ENCODE data around the gene GLRX3. TPM values are rescaled to one million over a fixed set of nuclear protein-coding genes. Genes with fewer than 3 reads are reported as not detected.

Gene GLRX3
- total and polyA plus RNA-seq, 2 of the 13 experiments (the other 11 are each of a cell fraction or from before 2014, with no cell fraction given) = 91.4 to 135 TPM

- CTCF ChIA-PET (ENCODE audit: low intra/inter-chr PET ratio, low total read pairs) = no interaction called here
- TF ChIP-seq HCFC1 (IDR thresholded peaks at IDR 0.05; ENCODE audit: low read depth, low read length) = no peak
- POLR2A ChIA-PET = no interaction called here
- H3K27ac ChIP-seq (ENCODE audit: extremely low read length, insufficient read depth, low read length) = no peak overlapping the region
- no peaks in the 10 kb centered on the region for H3K79me2 ChIP-seq (ENCODE audit: insufficient read depth, low read length)
- WGBS (ENCODE audit: low lambda C conversion rate) = 59% methylated on average over 8 of the region's 8 CpGs
- in situ Hi-C loops (cut with HindIII; ENCODE audit: extremely low pct_ligation_motif_present, low pct_unique_long_range_greater_than_20kb) (no loop called here), intact Hi-C loops (cut with micrococcal nuclease; ENCODE audit: unreplicated experiment) (no loop called here)
- no peaks in the 10 kb centered on the region for H3K36me3 ChIP-seq (replicated peaks in 1 of 2; ENCODE audit: control insufficient read depth in 1 of 2, insufficient read depth in 2 of 2, low read length in 2 of 2)
- BruUV-seq (replicated peaks) = no TSS peak
- H3K9me3 ChIP-seq (ENCODE audit: low read length) = no peaks in the 10 kb centered on the region
- H3K27me3 ChIP-seq (ENCODE audit: control insufficient read depth in 1 of 2, insufficient read depth in 2 of 2, low read length in 2 of 2) = peaks cover 0 to 3% of the 10 kb centered on the region in 2 experiments; a peak in 3 of 5 replicates
- DNase-seq (ENCODE audit: low spot score) (no peak), FAIRE-seq (no peak), ATAC-seq (no peak)
- no peak overlapping the region for H2AFZ ChIP-seq (ENCODE audit: low read length)
- no peak overlapping the region for H3K4me2 ChIP-seq (ENCODE audit: low read depth, low read length)
- H4K20me1 ChIP-seq (ENCODE audit: insufficient read depth, low read length) = no peaks in the 10 kb centered on the region
- no peaks in the 10 kb centered on the region for H3K4me1 ChIP-seq (ENCODE audit: insufficient read depth, low read length)
- H3K4me3 ChIP-seq (replicated peaks in 1 of 3; ENCODE audit: insufficient read depth in 1 of 3, low read depth in 2 of 3, low read length in 3 of 3) = no peak overlapping the region
- no peak overlapping the region for H3K9ac ChIP-seq (ENCODE audit: insufficient read depth, low read depth, low read length)
Observed at GRCh38 chr10:130215931-130216231, 79.7 kb downstream of the GLRX3 start.

GRCh38 chr10:130218181-130218641 lies 82.0 kb downstream of the GLRX3 start:
- CTCF ChIA-PET (ENCODE audit: low intra/inter-chr PET ratio, low total read pairs) = no interaction called here
- Histone ChIP-seq H3K79me2 (ENCODE audit: insufficient read depth, low read length) (no peaks in the 10 kb centered on the region), H3K27ac (ENCODE audit: extremely low read length, insufficient read depth, low read length) (no peak overlapping the region), H2AFZ (ENCODE audit: low read length) (no peak overlapping the region), H3K4me3 (replicated peaks in 1 of 3; ENCODE audit: insufficient read depth in 1 of 3, low read depth in 2 of 3, low read length in 3 of 3) (no peak overlapping the region), H3K27me3 (ENCODE audit: control insufficient read depth in 1 of 2, insufficient read depth in 2 of 2, low read length in 2 of 2) (peaks cover 0 to 3% of the 10 kb centered on the region in 2 experiments; a peak in 2 of 5 replicates), H3K4me2 (ENCODE audit: low read depth, low read length) (no peak overlapping the region), H3K9ac (ENCODE audit: insufficient read depth, low read depth, low read length) (no peak overlapping the region), H3K36me3 (replicated peaks in 1 of 2; ENCODE audit: control insufficient read depth in 1 of 2, insufficient read depth in 2 of 2, low read length in 2 of 2) (no peaks in the 10 kb centered on the region), H3K9me3 (ENCODE audit: low read length) (no peaks in the 10 kb centered on the region), H3K4me1 (ENCODE audit: insufficient read depth, low read length) (no peaks in the 10 kb centered on the region), H4K20me1 (ENCODE audit: insufficient read depth, low read length) (no peaks in the 10 kb centered on the region)
- intact Hi-C loops (cut with micrococcal nuclease; ENCODE audit: unreplicated experiment) (no loop called here), in situ Hi-C loops (cut with HindIII; ENCODE audit: extremely low pct_ligation_motif_present, low pct_unique_long_range_greater_than_20kb) (no loop called here)
- TF ChIP-seq PHF5A (CRISPR knock-in tag; IDR thresholded peaks at IDR 0.05; ENCODE audit: low read depth, unreplicated experiment) (no peak), KDM4B (CRISPR knock-in tag; IDR thresholded peaks at IDR 0.05) (no peak), NONO (IDR thresholded peaks at IDR 0.05) (no peak), NONO (CRISPR knock-in tag; conservative IDR thresholded peaks at IDR 0.05) (no peak), PAWR (CRISPR knock-in tag; IDR thresholded peaks at IDR 0.05; ENCODE audit: borderline replicate concordance) (no peak)
- 66% methylated on average over 9 of the region's 12 CpGs for WGBS (ENCODE audit: low lambda C conversion rate)
- BruUV-seq (replicated peaks) = no TSS peak
- DNase-seq (ENCODE audit: low spot score) = no peak
- POLR2A ChIA-PET = no interaction called here
- no peak for ATAC-seq
- no peak for FAIRE-seq

Measured in HepG2 (cell line).